HepG2 (cell line): Measurements from ENCODE around the gene HSD3B7. TPM values are rescaled to one million over a fixed set of nuclear protein-coding genes. Genes with fewer than 3 reads are reported as not detected.

Source experiments
- CAMTA2 ChIP-seq: sonication (generic); formaldehyde crosslinking; IDR thresholded peaks from 2 replicates; pipeline ENCODE4 v1.4.0; 2020; ENCODE audit warnings: mild to moderate bottlenecking, missing genetic modification reagents, borderline replicate concordance
- IRF2 ChIP-seq: IDR thresholded peaks from 2 replicates; pipeline ENCODE4 v1.6.1; 2018; ENCODE audit warnings: missing genetic modification reagents, missing compliant biosample characterization
- MAZ ChIP-seq, 2 experiments: sonication (generic) in 1 of 2; formaldehyde crosslinking in 1 of 2; IDR thresholded peaks; 2 replicates each; pipeline versions ENCODE4 v1.5.0 to v1.6.1; 2012 to 2020; ENCODE audit warnings: low read depth in 2 of 2, mild to moderate bottlenecking in 2 of 2, borderline replicate concordance in 1 of 2, improper control_type of control experiment in 1 of 2, low read length in 1 of 2, missing genetic modification reagents in 1 of 2, moderate library complexity in 1 of 2
- NFKBIZ ChIP-seq: IDR thresholded peaks from 2 replicates; pipeline ENCODE4 v1.6.1; 2018; ENCODE audit warnings: missing genetic modification reagents, missing compliant biosample characterization
- RBAK ChIP-seq: sonication (generic); formaldehyde crosslinking; IDR thresholded peaks from 2 replicates; pipeline ENCODE4 v1.5.1; 2020; ENCODE audit warnings: mild to moderate bottlenecking, missing genetic modification reagents
- TAF1 ChIP-seq: sonication (generic); formaldehyde crosslinking; IDR thresholded peaks from 2 replicates; pipeline ENCODE4 v1.4.0; 2020; ENCODE audit warnings: missing genetic modification reagents
- TARDBP ChIP-seq: sonication (generic); formaldehyde crosslinking; IDR thresholded peaks from 2 replicates; pipeline ENCODE4 v1.8.0; 2022; ENCODE audit warnings: mild to moderate bottlenecking, missing genetic modification reagents
- TEAD2 ChIP-seq: sonication (generic); formaldehyde crosslinking; IDR thresholded peaks from 2 replicates; pipeline ENCODE4 v1.9.0; 2021; ENCODE audit warnings: missing genetic modification reagents
- ZNF34 ChIP-seq: sonication (generic); formaldehyde crosslinking; IDR thresholded peaks from 2 replicates; pipeline ENCODE4 v1.4.0; 2020; ENCODE audit warnings: mild to moderate bottlenecking, missing genetic modification reagents, borderline replicate concordance
- ZNF615 ChIP-seq: sonication (generic); formaldehyde crosslinking; IDR thresholded peaks from 2 replicates; pipeline ENCODE4 v1.5.0; 2020; ENCODE audit warnings: mild to moderate bottlenecking, missing genetic modification reagents, borderline replicate concordance
- ZSCAN25 ChIP-seq: sonication (generic); formaldehyde crosslinking; IDR thresholded peaks from 2 replicates; pipeline ENCODE4 v1.8.0; 2022; ENCODE audit warnings: mild to moderate bottlenecking, missing genetic modification reagents
- polyA plus RNA-seq, 8 experiments: library from polyadenylated mRNA; depleted of rRNA in 3 of 8; stranded (reverse) in 7 of 8; unstranded in 1 of 8; fragments of >200 nt; fragmentation: Illumina TruSeq in 4 of 8; extraction: Trizol in 4 of 8; gene quantifications; 2 replicates each; pipeline versions ENCODE4 v1.2.1 to v1.2.3, GENCODE V29; 2011 to 2016; ENCODE audit warnings: low read depth in 4 of 8, missing spikeins in 1 of 8, mixed read lengths in 1 of 8; ENCODE audit not compliant: insufficient read depth in 1 of 8
- total RNA-seq, 5 experiments: library from RNA; depleted of rRNA; stranded (reverse); fragments of >200 nt; fragmentation: Illumina TruSeq; extraction: Trizol; gene quantifications; 2 replicates each; pipeline ENCODE4 v1.2.3, GENCODE V29; 2016; ENCODE audit warnings: low read depth in 1 of 5
- TF ChIP-seq, protein P1 (sequence below): sonication (generic); formaldehyde crosslinking; IDR thresholded peaks from 2 replicates; pipeline ENCODE4 v1.4.0; 2020; ENCODE audit warnings: low read depth, missing genetic modification reagents
- TF ChIP-seq, protein P2 (sequence below): sonication (generic); formaldehyde crosslinking; IDR thresholded peaks from 2 replicates; pipeline ENCODE4 v1.5.0; 2020; ENCODE audit warnings: missing genetic modification reagents, mild to moderate bottlenecking, borderline replicate concordance
- TF ChIP-seq, protein P3 (sequence below): sonication (generic); formaldehyde crosslinking; conservative IDR thresholded peaks from 2 replicates; pipeline ENCODE4 v1.4.0; 2020; ENCODE audit warnings: missing genetic modification reagents
- TF ChIP-seq, protein P4 (sequence below): sonication (generic); formaldehyde crosslinking; IDR thresholded peaks from 2 replicates; pipeline ENCODE4 v1.4.0; 2020; ENCODE audit warnings: missing genetic modification reagents, mild to moderate bottlenecking, borderline replicate concordance
- TF ChIP-seq, protein P5 (sequence below): sonication (generic); formaldehyde crosslinking; IDR thresholded peaks from 2 replicates; pipeline ENCODE4 v1.4.0; 2020; ENCODE audit warnings: missing genetic modification reagents

Gene HSD3B7
- total and polyA plus RNA-seq, 2 of the 13 experiments (the other 11 are each of a cell fraction or from before 2014, with no cell fraction given), result 32.9 to 69.7 TPM

DNA sequence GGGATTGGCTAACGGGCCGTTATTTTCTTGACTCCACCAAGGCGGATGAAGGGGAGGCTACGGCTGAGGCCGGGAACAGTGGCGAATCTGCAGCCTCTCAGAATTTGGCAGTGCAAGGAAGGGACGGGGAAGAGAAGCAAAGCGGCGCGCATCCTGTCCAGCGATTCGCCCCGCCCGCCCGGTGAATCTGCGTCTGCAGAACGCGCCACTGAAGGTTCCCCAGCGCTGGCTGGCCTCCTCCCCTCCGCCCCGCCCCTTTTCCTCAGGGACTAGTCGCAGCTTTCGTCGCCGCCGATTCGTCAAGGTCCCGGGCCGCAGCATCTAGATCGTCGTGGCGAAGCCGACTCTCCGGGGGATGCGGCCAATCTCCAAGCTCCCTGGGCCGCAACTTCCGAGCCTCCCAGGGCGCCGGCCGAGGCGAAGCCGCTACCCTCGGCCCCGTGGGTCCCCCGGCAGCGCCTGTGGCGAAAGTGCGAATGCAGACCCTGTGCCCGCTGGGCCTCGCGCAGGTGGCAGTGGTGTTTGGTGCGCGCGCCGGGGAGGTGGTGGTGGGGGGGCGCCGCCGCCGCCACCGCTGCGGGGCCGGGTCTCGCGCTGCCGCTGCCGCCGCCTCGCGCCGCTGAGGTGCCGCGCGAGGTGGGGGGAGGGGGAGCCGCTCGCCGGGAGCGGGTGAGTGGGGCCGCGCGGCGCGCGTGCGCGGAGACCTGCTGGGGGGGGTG, 27.4 kb upstream of the HSD3B7 start, which contains the start of gene SETD1A (continued):
- TF ChIP-seq ZNF615 (CRISPR knock-in tag), result no peak; the same call in 1 of the 2 replicates
- 0 out of 2 replicates have a peak, but pooled peaks have one; percentile 30 for TF ChIP-seq CAMTA2
- TF ChIP-seq, protein P1, sequence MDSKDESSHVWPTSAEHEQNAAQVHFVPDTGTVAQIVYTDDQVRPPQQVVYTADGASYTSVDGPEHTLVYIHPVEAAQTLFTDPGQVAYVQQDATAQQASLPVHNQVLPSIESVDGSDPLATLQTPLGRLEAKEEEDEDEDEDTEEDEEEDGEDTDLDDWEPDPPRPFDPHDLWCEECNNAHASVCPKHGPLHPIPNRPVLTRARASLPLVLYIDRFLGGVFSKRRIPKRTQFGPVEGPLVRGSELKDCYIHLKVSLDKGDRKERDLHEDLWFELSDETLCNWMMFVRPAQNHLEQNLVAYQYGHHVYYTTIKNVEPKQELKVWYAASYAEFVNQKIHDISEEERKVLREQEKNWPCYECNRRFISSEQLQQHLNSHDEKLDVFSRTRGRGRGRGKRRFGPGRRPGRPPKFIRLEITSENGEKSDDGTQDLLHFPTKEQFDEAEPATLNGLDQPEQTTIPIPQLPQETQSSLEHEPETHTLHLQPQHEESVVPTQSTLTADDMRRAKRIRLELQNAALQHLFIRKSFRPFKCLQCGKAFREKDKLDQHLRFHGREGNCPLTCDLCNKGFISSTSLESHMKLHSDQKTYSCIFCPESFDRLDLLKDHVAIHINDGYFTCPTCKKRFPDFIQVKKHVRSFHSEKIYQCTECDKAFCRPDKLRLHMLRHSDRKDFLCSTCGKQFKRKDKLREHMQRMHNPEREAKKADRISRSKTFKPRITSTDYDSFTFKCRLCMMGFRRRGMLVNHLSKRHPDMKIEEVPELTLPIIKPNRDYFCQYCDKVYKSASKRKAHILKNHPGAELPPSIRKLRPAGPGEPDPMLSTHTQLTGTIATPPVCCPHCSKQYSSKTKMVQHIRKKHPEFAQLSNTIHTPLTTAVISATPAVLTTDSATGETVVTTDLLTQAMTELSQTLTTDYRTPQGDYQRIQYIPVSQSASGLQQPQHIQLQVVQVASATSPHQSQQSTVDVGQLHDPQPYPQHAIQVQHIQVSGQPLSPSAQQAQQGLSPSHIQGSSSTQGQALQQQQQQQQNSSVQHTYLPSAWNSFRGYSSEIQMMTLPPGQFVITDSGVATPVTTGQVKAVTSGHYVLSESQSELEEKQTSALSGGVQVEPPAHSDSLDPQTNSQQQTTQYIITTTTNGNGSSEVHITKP (CRISPR knock-in tag), result peak; percentile 64; the same call in 1 of the 2 replicates
- TF ChIP-seq ZSCAN25 (CRISPR knock-in tag), result peak; percentile 42; the same call in 1 of the 2 replicates
- peak; percentile 97 for TF ChIP-seq MAZ (IDR thresholded peaks at IDR 0.05; ENCODE audit: borderline replicate concordance, low read depth, low read length)
- TF ChIP-seq MAZ (CRISPR knock-in tag; IDR thresholded peaks at IDR 0.05; ENCODE audit: low read depth), result peak; percentile 97
- TF ChIP-seq, protein P2, sequence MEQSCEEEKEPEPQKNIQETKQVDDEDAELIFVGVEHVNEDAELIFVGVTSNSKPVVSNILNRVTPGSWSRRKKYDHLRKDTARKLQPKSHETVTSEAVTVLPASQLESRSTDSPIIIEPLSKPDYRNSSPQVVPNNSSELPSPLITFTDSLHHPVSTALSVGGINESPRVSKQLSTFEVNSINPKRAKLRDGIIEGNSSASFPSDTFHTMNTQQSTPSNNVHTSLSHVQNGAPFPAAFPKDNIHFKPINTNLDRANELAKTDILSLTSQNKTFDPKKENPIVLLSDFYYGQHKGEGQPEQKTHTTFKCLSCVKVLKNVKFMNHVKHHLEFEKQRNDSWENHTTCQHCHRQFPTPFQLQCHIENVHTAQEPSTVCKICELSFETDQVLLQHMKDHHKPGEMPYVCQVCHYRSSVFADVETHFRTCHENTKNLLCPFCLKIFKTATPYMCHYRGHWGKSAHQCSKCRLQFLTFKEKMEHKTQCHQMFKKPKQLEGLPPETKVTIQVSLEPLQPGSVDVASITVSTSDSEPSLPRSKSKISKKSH, result no peak
- peak; percentile 47; the same call in 1 of the 2 replicates for TF ChIP-seq NFKBIZ (CRISPR knock-in tag)
- TF ChIP-seq, protein P3, sequence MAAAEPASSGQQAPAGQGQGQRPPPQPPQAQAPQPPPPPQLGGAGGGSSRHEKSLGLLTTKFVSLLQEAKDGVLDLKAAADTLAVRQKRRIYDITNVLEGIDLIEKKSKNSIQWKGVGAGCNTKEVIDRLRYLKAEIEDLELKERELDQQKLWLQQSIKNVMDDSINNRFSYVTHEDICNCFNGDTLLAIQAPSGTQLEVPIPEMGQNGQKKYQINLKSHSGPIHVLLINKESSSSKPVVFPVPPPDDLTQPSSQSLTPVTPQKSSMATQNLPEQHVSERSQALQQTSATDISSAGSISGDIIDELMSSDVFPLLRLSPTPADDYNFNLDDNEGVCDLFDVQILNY, result no peak
- TF ChIP-seq RBAK (CRISPR knock-in tag), result no peak
- TF ChIP-seq, protein P4, sequence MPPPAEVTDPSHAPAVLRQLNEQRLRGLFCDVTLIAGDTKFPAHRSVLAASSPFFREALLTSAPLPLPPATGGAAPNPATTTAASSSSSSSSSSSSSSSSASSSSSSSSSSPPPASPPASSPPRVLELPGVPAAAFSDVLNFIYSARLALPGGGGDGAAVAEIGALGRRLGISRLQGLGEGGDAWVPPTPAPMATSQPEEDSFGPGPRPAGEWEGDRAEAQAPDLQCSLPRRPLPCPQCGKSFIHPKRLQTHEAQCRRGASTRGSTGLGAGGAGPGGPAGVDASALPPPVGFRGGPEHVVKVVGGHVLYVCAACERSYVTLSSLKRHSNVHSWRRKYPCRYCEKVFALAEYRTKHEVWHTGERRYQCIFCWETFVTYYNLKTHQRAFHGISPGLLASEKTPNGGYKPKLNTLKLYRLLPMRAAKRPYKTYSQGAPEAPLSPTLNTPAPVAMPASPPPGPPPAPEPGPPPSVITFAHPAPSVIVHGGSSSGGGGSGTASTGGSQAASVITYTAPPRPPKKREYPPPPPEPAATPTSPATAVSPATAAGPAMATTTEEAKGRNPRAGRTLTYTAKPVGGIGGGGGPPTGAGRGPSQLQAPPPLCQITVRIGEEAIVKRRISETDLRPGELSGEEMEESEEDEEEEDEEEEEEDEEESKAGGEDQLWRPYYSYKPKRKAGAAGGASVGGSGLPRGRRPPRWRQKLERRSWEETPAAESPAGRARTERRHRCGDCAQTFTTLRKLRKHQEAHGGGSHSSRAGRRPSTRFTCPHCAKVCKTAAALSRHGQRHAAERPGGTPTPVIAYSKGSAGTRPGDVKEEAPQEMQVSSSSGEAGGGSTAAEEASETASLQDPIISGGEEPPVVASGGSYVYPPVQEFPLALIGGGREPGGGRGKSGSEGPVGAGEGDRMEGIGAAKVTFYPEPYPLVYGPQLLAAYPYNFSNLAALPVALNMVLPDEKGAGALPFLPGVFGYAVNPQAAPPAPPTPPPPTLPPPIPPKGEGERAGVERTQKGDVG (CRISPR knock-in tag), result no peak
- peak; percentile 61; the same call in 1 of the 2 replicates for TF ChIP-seq TARDBP (CRISPR knock-in tag)
- peak; percentile 74 for TF ChIP-seq IRF2
- peak; percentile 55 for TF ChIP-seq TAF1
- no peak for TF ChIP-seq TEAD2 (CRISPR knock-in tag)
- TF ChIP-seq, protein P5, sequence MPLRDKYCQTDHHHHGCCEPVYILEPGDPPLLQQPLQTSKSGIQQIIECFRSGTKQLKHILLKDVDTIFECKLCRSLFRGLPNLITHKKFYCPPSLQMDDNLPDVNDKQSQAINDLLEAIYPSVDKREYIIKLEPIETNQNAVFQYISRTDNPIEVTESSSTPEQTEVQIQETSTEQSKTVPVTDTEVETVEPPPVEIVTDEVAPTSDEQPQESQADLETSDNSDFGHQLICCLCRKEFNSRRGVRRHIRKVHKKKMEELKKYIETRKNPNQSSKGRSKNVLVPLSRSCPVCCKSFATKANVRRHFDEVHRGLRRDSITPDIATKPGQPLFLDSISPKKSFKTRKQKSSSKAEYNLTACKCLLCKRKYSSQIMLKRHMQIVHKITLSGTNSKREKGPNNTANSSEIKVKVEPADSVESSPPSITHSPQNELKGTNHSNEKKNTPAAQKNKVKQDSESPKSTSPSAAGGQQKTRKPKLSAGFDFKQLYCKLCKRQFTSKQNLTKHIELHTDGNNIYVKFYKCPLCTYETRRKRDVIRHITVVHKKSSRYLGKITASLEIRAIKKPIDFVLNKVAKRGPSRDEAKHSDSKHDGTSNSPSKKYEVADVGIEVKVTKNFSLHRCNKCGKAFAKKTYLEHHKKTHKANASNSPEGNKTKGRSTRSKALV, result no peak
- no peak for TF ChIP-seq ZNF34
